ENCODE data around the gene HMG20B.

DNA sequence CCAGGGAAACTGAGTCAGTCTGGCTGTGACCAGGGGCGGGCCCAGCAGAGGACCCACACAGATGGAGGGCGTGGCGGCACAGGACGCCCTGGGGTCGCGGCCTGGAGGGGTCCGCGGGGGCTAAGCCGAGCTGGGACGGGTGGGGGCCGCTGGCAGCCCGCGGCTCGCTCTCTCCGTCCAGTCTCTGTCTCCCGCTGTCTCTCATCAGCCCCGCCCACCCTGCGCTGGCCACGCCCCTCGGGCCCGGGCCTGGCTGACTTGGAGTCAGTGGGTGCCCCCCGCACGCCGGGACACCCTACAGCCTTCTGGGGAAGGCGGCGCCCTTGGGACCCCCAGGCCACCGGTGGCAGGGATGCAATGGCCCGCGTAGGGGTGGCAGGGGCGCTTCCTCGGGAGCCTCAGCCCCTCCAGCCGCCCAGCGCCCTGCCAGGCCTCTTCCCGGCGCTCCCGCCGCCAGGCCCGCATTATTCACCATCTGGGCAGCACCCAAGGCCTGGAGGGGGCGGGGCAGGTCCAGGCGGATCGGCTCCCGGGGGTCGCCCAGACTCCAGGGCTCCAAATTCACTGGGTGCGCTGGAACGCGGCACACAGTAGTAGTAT lies 34.0 kb downstream of the HMG20B start, which contains the start of gene TBXA2R:
- no peak for TF ChIP-seq POLR2AphosphoS5 (IDR thresholded peaks at IDR 0.05; ENCODE audit: low read depth, low read length)
- no peak for TF ChIP-seq POLR2A (IDR thresholded peaks at IDR 0.05; ENCODE audit: low read depth, low read length)
